MV-4-11 (cell line): Measurements from ENCODE around the gene F10.
"Not testable (repeated sequence)": the region's sequence is repeated elsewhere in the genome, so short reads cannot be mapped to it uniquely, and the experiment has no call there.

Experiments
- DNase-seq: peaks from one replicate; lab custom pipeline; 2025; lab: John Stamatoyannopoulos, UW

F10 gene

DNA sequence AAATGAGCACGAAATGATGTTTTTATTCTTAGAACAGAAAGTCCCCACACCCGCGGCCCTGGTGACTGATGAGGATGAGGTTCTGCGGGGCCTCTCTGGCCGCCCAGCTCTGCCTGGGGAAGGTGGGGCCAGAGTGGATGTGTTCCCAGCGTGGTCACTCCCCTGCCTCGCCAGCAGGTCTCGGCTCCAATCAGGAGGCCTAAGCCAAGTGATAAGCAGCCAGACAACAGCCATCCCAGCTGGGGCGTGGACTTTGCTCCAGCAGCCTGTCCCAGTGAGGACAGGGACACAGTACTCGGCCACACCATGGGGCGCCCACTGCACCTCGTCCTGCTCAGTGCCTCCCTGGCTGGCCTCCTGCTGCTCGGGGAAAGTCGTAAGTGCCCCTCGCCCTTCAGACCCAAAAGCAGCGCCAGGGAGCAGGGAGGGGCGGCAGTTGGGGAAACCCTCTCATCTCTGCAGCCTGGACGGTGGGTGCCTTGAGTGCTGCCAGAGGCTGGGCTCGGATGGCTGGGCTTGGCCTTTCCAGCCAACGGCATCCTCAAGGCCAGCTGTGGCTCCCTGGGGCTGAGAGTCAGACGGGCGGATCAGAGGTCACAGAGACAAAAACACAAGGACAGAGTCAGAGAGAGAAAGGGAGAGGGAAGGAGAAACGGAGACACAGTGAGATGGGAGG, at the start of gene F10:
TSS of gene F10 (plus strand) at position 250 of the 676 bp plus-strand sequence. CDS start at position 307, 57 bp downstream.
- DNase-seq: no peak

DNA sequence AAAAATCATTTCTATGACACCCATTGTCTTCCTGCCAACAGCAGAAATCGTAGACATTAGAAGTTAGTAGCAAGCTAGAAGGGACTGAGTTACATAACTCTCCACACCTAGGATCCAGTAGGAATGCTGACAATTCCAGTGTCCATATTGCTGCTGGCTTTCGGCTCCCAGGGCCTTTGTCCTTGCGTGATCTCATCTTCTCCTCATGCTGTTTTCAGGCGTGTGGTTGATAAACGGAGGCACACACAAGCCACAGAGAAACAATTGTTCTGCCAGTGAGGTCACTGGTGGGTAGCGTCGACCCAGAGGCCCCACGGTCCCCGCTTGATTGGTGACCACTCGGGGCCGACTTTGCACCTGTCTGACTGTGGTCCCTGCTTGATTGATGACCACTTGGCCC, 48.7 kb upstream of the F10 start:
- no peak for DNase-seq

DNA sequence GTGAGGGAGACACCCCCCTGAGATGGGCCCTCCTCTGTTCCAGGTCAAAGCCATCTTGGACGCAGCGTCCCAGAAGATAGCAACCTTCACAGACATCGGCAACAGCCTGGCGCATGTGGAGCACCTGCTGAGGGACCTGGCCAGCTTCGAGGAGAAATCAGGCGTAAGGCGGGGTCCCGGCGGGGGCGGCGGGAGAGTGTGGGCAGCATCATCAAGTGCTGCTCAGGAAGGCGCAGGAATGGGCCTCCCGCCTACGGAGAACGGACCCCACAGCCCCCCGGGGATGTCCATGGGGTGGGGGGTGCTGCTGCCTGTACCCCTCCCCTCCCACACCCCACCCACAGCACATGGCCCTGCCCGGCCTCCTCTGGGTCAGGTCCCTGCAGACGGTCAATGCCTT, 48.2 kb upstream of the F10 start:
- DNase-seq: no peak

DNA sequence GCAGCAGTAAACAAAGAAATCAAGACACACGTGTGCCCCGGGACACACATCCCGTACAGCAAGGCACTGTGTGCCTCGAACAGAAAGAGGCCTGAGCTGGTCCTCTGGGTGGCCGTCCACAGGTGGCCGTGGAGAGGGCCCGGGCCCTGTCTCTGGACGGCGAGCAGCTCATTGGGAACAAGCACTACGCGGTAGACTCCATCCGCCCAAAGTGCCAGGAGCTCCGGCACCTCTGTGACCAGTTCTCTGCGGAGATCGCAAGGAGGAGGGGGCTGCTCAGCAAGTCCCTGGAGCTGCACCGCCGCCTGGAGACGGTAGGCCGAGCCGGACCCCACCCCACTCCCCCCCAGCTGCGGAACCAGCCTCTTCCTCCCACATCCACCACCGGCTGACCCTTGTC, 47.7 kb upstream of the F10 start:
- DNase-seq: no peak

DNA sequence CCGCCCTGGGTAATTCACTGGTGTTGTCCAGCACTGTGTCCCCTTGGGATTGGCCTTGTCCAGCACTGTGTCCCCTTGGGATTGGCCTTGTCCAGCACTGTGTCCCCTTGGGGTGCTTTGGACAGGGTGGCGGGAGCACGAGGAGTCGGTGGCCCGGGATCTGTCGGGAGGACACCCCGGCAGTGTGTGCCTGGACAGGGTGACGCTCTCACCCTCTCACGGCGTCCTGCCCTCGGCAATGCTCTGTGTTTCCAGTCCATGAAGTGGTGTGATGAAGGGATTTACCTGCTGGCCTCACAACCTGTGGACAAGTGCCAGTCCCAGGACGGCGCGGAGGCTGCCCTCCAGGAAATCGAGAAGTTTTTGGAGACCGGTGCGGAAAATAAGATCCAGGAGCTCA, 46.9 kb upstream of the F10 start:
- no peak for DNase-seq

DNA sequence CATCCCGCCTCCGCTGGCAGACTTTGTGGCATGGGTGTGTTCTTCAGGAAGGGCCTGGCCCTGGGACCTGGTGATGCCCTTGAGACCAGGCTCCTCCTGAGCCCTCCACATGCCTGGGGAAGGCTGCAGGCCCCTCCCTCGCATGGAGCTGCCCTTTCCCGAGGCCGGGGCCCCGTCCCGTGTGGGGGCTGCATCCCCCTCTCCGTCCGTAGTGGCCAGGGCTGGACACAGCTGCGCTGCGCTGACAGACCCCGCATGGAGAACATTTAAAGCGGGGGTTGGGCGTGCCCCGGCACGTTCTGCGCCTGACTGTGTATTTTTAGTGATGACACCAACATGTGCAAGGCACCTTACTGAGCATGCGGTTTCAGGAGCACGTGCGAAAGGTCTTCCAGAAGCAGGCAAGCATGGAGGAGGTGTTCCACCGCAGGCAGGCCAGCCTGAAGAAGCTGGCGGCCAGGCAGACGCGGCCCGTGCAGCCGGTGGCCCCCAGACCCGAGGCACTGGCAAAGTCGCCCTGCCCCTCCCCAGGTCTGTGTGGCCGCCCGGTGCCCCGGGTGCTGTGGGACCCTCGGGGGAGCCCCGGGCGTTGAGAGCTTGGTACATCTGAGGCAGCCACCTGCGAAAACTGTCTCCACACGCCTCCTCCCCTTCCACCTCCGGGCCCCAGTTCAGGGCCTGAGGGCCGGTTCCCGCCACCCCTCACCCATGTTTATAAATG, 45.8 kb upstream of the F10 start:
- no peak for DNase-seq

DNA sequence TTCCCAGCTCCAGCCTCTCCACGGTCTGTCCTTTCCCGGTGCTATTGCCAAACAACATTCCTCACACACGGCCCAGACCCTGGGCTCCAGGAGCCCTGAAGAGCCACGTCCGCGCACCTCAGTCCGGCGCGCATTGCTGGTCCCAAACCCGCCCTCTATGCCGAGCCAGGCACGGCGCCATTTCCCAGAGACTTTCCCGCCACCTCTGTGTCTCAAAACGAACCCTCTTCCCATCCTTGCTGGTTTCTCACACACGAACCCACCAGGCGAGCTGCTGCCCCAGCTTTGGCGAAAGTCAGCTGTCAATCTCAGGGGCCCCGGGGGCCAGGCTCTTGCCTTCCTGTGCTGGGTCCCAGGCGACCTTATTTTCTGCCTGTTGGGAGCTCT, 45.0 kb upstream of the F10 start:
- no peak for DNase-seq

DNA sequence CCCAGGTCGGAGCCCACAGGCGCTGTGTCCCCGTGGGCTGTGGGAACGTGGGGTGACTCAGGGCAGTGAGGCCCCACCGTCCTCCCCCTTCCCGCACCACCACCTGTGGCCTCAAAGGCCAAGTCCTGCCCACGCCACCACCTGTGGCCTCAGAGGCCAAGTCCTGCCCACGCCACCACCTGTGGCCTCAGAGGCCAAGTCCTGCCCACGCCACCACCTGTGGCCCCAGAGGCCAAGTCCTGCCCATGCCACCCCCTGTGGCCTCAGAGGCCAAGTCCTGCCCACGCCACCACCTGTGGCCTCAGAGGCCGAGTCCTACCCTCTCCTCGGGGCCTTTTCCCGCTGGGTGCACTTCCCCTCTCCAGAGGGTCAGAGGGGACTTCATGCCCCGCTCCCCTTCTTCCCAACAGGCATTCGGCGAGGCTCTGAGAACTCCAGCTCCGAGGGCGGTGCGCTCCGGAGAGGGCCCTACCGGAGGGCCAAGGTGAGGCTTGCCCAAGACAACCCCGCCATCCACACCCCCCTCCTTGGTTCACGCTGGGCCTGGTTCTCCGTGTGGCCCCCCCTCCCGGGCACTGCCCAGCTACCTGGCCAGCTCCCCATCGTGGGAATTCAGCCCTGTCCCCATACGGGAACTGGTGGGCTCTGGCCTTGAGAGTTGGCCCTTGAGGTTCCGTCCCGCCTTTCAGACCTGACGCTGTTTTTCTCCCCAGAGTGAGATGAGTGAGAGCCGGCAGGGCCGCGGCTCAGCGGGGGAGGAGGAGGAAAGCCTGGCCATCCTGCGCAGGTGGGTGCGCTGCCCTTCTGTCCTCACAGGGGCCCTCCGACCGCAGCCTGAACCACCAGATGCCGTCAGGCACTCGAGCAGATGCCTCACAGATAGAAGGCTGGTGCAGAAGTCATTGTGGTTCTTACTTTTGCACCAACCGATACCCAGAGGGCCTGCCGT, 44.4 kb upstream of the F10 start:
- DNase-seq: no peak

DNA sequence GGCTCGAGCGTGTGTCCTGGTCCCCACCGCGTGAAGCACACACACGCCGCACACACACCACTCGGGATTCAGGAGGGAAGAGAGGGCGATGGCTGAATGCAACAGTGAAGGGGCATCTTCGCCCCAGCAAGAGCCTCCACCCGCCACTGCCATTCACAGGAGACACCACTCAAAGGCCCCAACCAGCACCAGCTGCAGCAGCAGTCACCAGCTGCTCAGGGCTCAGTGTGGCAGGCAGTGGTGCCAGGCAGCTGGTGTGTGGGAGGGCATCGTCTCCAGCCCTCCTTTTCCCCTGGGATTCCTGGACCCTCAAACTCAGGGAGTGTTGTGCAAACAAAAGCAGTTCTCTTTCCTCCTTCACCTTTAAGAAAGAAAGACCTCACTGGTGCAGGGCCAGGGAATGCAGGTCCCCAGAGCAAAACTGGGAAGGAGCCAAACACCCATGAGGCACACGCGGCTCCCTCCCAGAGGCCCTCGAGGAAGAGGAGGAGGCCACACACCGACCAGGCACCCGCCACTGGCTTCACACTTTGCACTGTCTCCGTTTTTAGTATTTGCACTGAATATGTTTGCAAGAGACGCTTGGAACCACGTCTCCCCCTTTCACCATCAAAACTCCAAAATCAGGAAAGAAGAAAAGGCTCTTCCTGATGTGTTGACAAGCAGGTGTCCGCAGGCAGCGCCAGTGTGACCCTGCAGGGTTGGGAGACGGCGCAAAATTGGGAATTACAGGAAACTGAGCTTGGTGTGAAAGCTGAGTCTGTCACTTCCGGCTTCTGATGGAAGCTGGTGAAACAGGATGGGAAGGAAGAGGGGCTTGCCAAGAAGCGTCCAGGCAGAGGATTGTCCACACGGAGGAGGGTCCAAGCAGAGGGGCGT, 43.5 kb upstream of the F10 start:
- DNase-seq: no peak

DNA sequence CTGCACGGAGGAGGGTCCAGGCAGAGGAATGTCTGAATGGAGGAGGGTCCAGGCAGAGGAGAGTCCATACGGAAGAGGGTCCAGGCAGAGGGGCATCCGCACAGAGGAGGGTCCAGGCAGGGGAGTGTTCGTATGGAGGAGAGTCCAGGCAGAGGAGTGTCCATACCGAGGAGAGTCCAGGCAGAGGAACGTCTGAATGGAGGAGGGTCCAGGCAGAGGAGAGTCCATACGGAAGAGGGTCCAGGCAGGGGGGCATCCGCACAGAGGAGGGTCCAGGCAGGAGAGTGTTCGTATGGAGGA, 42.9 kb upstream of the F10 start:
- not testable (repeated sequence) for DNase-seq

DNA sequence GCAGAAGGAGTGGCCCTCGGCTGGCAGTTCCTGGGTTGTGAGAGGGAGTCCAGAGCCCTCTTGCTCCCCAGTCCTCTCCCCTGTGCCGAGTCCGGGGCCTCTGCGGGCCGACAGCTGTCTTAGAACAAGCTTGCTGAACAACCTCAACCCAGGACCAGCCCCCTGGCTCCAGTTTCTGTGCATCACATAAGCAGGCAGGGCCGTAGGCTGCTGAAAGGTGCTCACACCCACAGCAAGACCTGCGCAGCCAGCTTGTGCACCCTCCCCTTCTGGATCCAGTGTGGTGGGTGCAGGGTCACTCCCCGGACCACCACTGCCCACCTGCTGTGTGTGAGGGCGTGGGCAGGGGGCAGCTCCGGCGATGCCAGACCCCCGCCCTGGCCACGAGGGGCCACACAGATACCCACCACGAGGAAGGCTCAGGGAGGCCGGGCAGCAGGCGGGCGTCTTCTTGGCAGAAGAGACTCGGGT, 42.2 kb upstream of the F10 start:
- no peak for DNase-seq

DNA sequence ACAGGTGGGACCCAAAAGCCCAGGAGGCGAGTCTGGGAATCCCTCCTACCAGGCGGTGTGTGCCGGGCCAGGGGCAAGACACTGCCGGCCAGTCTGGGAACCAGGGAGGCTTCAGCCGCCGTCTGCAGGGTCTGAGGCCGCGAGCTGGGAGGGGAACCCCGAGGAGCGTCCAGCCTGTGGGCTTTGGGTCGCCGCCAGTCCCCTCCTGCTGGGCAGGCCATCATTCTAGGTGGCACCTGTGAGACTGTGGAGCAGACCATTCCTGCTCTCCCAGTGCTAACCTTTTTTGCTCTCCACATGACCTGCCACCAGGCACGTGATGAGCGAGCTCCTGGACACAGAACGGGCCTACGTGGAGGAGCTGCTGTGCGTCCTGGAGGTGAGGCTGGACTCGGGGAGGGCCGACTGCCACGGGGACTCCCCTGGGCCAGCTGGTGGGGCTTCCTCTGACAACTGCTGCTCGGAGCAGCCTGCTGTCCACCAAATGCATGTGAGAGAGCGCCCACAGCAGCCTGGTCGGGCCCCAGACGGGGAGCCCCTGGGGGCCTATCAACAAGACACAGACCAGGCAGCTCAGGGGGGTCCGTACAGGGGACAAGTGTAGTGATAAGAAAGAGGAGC, 41.6 kb upstream of the F10 start:
- DNase-seq: no peak

DNA sequence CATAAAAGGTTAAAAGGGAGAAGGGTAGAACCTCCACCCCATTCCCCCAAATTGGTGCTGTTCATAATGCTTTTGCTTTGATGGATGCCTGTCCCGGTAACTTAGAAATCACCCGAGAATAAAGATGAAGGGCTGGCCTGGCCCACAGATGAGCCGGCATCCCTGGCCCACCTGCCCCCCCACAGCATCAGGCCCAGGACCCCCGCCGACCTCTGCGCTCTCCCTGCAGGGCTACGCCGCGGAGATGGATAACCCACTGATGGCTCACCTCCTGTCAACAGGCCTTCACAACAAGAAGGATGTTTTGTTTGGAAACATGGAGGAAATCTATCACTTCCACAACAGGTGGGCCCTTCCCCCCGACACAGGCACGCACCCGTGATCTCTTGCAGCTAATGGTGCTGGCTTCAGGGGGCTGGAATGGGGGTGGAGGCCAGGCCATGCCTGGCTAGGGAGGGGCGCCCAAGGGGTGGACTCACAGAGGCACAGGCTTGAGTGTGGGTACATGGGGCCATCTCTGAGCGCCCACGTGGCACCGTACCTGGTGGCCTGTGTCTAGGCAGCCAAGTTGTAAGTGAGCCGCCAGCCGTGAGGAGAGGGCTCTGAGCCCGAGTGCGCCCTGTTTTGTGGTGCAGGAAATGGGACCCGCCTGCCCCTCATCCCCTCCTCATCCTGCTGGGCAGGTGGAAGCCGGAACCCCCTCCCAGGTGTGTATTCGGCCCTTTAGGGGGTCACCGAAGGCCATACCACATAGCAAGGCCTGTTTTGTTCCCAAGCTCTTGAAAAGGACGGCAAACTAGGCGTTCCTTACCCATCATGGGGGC, 40.2 kb upstream of the F10 start:
- no peak for DNase-seq

DNA sequence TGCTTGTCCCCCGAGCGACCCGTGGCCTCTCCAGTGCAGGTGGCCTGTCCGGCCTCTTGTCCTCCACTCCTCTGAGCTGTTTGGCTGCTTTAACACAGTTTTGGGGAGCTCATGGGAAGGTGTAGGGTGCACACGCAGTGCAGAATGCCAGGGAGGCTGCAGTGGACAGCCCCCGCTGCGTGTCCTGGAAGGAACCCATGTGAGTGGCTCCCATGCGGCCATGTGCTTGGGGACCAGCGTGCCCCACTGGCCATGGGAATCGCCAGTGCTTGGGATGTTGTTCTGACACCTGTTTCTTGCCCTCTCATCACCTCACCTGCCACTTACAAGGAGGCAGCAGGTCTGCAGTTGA, 39.6 kb upstream of the F10 start:
- DNase-seq: no peak

DNA sequence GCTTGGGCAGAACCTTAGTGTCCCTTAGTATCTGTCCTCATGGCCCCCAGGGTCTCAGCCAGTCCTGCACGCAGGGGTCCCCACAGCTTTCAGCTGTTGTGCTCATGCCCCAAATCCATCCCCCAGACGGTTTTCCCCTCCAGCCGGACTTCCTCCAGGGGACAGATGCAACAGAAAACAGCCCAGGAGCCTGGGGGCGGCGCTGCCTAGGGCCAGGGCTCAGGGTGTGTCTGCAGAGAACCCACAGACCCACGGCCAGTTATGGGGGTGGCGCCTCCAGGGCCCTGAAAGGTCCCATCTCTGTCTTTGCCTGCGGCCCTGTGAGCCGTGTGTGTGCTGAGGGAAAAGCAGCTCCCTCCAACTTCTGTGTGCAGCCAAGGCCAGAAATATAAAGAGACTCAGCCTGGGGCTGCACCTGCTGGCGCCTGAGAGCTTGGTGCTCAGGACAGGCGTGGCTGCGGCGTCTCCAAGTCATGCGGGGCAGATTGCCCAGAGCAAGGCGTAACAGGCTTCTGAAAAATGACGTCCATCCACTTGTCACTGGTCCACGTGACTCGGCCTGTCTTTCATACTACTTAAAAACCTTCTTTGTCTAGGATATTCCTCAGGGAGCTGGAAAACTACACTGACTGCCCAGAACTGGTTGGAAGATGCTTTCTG, 39.1 kb upstream of the F10 start:
- no peak for DNase-seq

DNA sequence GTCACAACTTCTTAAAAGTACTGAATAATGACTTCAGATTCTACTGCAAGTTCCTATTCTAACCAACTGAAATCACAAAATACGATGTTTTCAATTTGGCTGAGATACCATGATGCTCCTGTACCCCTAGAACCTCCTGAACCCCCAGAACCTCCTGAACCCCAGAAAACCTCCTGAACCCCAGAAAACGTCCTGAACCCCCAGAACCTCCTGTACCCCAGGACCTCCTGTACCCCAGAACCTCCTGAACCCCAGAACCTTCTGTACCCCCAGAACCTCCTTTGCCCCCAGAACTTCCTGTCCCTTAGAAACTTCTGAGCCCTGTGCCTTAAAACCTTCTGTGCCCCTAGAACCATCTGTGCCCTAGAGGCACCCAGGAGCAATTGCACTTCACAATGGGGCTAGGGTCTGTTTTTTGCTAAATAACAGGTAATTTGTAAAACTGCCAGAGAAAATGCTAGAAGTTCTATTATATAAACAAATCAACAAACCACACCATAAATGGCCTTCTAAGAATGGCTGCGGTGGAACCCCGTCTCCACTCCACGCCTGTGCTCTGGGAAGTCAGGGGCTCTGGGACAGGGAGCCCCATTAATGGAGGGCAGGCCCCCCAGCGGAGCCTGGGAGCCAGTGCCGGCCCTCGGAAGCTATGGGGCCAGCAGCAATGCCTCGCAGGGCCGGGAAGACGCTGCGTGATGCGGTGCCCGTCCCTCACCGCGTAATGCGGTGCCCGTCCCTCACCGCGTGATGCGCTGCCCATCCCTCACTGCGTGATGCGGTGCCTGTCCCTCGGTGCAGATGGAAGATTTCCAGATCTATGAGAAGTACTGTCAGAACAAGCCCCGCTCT, 38.3 kb upstream of the F10 start:
- DNase-seq: no peak

DNA sequence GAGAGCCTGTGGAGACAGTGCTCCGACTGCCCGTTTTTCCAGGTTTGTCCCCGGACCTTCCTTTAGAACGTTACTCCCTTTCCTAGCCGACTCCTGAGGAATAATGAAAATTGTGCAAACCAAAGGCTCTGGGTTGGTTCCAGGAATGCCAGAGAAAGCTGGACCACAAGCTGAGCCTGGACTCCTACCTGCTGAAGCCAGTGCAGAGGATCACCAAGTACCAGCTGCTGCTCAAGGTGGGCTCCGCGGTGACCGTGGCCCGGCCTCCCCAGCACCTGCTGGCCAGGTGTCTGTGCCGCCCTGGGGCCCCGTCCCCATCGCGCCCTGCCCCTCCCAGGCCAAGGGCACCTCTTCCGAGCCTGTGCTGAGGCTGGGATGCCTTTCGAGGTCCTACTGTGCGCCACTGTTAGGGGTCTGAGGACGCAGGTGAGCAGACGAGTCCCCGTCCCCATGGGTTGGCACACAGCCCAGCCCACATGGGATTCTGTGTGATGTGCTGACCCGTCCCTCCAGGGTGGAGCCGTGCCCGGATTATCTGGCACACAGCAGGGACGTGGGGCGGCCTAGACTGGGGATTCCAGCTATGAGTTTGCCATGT, 37.6 kb upstream of the F10 start:
- no peak for DNase-seq

DNA sequence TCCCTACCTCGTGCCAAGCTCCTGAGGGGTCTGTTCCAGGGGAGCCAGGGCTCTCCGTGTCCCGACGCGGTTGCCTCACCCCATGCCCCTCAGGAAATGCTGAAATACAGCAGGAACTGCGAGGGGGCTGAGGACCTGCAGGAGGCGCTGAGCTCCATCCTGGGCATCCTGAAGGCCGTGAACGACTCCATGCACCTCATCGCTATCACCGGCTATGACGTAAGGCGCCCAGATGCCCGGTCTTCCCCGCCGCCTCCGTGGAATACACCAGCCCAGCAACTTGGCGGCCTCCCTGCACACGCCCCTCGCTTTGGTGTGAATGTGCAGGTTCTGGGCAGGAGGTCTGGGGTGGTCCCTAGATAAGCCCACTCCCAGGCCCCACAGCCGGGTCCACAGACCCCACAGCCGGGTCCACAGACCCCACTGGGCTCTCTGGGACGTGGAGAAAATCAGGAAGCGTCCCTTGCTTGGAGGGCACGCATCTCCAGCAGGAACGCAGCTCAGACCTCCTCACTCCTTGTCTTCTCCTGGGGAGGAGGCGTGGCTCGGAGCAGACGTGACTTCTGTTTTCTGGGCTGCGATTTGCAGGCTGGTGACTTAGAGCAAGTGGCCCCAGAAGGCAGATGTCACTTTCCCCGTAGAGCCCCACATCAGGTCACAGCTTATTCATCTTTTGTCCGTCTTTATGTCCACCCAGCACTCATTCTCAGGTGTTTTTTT, 36.4 kb upstream of the F10 start:
- DNase-seq: no peak
